GM12878 (cell line): ENCODE measurements around the gene HLTF. TPM values are rescaled to one million over a fixed set of nuclear protein-coding genes. Genes with fewer than 3 reads are reported as not detected.

Experiments
- BCL11A ChIP-seq: IDR thresholded peaks from 2 replicates; pipeline ENCODE4 v1.6.1; 2011; ENCODE audit warnings: low read depth, low read length
- BMI1 ChIP-seq: fragments of 450-650 bp; IDR thresholded peaks from 2 replicates; pipeline ENCODE4 v1.6.1; 2016; ENCODE audit warnings: mild to moderate bottlenecking, moderate library complexity, borderline replicate concordance
- GABPA ChIP-seq: IDR thresholded peaks from 2 replicates; pipeline ENCODE4 v1.6.1; 2014; ENCODE audit warnings: antibody characterized with exemption, low read depth, mild to moderate bottlenecking, inconsistent platforms
- HDAC2 ChIP-seq: fragments of 200-600 bp; sonication (generic); IDR thresholded peaks from 2 replicates; pipeline ENCODE4 v1.6.1; 2017
- IKZF2 ChIP-seq, 2 experiments: fragments of 450-650 bp; IDR thresholded peaks; 2 replicates each; pipeline ENCODE4 v1.6.1; 2017; ENCODE audit warnings: mild to moderate bottlenecking in 2 of 2, moderate library complexity in 2 of 2
- MEF2A ChIP-seq: IDR thresholded peaks from 2 replicates; pipeline ENCODE4 v1.6.1; 2011; ENCODE audit warnings: low read depth, mild to moderate bottlenecking, low read length, moderate library complexity; ENCODE audit not compliant: insufficient read depth
- MYC ChIP-seq: IDR thresholded peaks from 2 replicates; pipeline ENCODE4 v1.6.1; 2011; ENCODE audit warnings: mild to moderate bottlenecking, low read length, moderate library complexity, inconsistent platforms; ENCODE audit not compliant: insufficient read depth, insufficient replicate concordance, insufficient read length, severe bottlenecking
- NFYA ChIP-seq: IDR thresholded peaks from 2 replicates; pipeline ENCODE4 v1.6.1; 2011; ENCODE audit warnings: low read depth, mild to moderate bottlenecking, low read length, improper control_type of control experiment, borderline replicate concordance
- SMAD1 ChIP-seq: fragments of 450-650 bp; IDR thresholded peaks from 2 replicates; pipeline ENCODE4 v1.6.1; 2018; ENCODE audit warnings: mild to moderate bottlenecking, low read depth; ENCODE audit not compliant: partially characterized antibody
- SMARCA5 ChIP-seq: fragments of 450-650 bp; IDR thresholded peaks from 2 replicates; pipeline ENCODE4 v1.6.1; 2017; ENCODE audit warnings: mild to moderate bottlenecking
- TCF3 ChIP-seq: IDR thresholded peaks from 2 replicates; pipeline ENCODE4 v1.6.1; 2012; ENCODE audit warnings: low read depth, mild to moderate bottlenecking, low read length, borderline replicate concordance; ENCODE audit not compliant: insufficient read depth
- TCF7 ChIP-seq: IDR thresholded peaks from 2 replicates; pipeline ENCODE4 v1.6.1; 2014; ENCODE audit warnings: antibody characterized with exemption, borderline replicate concordance
- polyA plus RNA-seq, 11 experiments: library from polyadenylated mRNA; depleted of rRNA in 4 of 11; unstranded in 6 of 11; stranded (reverse) in 5 of 11; fragments of >200 nt; fragmentation: Nextera tagmentation in 4 of 11; fragmentation: Illumina TruSeq in 1 of 11; extraction: Ambion mirVana in 4 of 11; extraction: Trizol in 1 of 11; gene quantifications; 1 replicate in 1 of 11; 2 replicates in 10 of 11; pipeline versions ENCODE4 v1.2.1 to v1.2.3, GENCODE V29; 2011 to 2016; ENCODE audit warnings: inconsistent platforms in 2 of 11, missing spikeins in 2 of 11, low read depth in 1 of 11
- total RNA-seq, 4 experiments: library from RNA; depleted of rRNA in 3 of 4; stranded (reverse); fragments of >200 nt in 3 of 4; fragmentation: Illumina TruSeq in 1 of 4; extraction: Trizol in 1 of 4; gene quantifications; 2 replicates each; pipeline versions ENCODE4 v1.2.1 to v1.2.3, GENCODE V29; 2013 to 2021
- TF ChIP-seq, protein P1 (sequence below): fragments of 450-650 bp; IDR thresholded peaks from 2 replicates; pipeline ENCODE4 v1.6.1; 2017; ENCODE audit warnings: mild to moderate bottlenecking
- TF ChIP-seq, protein P2 (sequence below): fragments of 450-650 bp; IDR thresholded peaks from 2 replicates; pipeline ENCODE4 v1.6.1; 2017; ENCODE audit warnings: mild to moderate bottlenecking, low read depth, inconsistent platforms; ENCODE audit not compliant: poor library complexity, severe bottlenecking
- TF ChIP-seq, protein P3 (sequence below): fragments of 150-350 bp; IDR thresholded peaks from 2 replicates; pipeline ENCODE4 v1.6.1; 2014; ENCODE audit warnings: mild to moderate bottlenecking, low read depth, low read length
- TF ChIP-seq, protein P4 (sequence below): fragments of 450-650 bp; IDR thresholded peaks from 2 replicates; pipeline ENCODE4 v1.6.1; 2017; ENCODE audit warnings: low read depth, mild to moderate bottlenecking, moderate library complexity
- TF ChIP-seq, protein P5 (sequence below): fragments of 450-650 bp; formaldehyde crosslinking; IDR thresholded peaks from 2 replicates; pipeline ENCODE4 v1.4.0; 2022; ENCODE audit warnings: mild to moderate bottlenecking, moderate library complexity

The HLTF gene
- total and polyA plus RNA-seq, 10 of the 15 experiments (the other 5 are each of a cell fraction or from before 2014, with no cell fraction given), result 13.7 to 50.4 (median 31.7) TPM

DNA sequence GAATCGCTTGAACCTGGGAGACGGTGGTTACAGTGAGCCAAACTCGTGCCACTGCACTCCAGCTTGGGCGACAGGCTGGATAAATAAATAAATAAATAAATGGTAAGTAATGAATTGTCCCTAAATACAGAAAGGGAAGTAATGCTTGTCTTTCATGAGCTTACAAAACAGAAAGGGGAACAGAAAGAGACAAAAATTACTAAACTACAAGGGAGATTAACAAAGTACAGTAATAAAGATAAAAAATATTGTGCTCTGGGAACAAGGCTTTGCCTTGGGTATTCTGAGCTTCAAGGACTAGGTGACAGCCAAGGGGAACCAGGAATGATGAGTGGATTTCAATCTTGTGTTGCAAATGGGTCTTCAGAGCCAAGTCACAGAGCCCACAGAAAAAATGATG is 9.2 kb upstream of the HLTF start (continued):
- TF ChIP-seq, protein P1, sequence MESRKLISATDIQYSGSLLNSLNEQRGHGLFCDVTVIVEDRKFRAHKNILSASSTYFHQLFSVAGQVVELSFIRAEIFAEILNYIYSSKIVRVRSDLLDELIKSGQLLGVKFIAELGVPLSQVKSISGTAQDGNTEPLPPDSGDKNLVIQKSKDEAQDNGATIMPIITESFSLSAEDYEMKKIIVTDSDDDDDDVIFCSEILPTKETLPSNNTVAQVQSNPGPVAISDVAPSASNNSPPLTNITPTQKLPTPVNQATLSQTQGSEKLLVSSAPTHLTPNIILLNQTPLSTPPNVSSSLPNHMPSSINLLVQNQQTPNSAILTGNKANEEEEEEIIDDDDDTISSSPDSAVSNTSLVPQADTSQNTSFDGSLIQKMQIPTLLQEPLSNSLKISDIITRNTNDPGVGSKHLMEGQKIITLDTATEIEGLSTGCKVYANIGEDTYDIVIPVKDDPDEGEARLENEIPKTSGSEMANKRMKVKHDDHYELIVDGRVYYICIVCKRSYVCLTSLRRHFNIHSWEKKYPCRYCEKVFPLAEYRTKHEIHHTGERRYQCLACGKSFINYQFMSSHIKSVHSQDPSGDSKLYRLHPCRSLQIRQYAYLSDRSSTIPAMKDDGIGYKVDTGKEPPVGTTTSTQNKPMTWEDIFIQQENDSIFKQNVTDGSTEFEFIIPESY, result no peak
- peak; percentile 55; the same call in 1 of the 2 replicates for TF ChIP-seq MEF2A
- no peak for TF ChIP-seq SMAD1
- TF ChIP-seq GABPA, result no peak
- TF ChIP-seq, protein P2, sequence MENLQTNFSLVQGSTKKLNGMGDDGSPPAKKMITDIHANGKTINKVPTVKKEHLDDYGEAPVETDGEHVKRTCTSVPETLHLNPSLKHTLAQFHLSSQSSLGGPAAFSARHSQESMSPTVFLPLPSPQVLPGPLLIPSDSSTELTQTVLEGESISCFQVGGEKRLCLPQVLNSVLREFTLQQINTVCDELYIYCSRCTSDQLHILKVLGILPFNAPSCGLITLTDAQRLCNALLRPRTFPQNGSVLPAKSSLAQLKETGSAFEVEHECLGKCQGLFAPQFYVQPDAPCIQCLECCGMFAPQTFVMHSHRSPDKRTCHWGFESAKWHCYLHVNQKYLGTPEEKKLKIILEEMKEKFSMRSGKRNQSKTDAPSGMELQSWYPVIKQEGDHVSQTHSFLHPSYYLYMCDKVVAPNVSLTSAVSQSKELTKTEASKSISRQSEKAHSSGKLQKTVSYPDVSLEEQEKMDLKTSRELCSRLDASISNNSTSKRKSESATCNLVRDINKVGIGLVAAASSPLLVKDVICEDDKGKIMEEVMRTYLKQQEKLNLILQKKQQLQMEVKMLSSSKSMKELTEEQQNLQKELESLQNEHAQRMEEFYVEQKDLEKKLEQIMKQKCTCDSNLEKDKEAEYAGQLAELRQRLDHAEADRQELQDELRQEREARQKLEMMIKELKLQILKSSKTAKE, result peak; percentile 43
- peak; percentile 70; the same call in 1 of the 2 replicates for TF ChIP-seq BMI1
- TF ChIP-seq MYC, result no peak
- TF ChIP-seq NFYA, result no peak
- TF ChIP-seq HDAC2, result no peak
- TF ChIP-seq BCL11A, result peak; percentile 77; the same call in 1 of the 2 replicates
- TF ChIP-seq, protein P3, sequence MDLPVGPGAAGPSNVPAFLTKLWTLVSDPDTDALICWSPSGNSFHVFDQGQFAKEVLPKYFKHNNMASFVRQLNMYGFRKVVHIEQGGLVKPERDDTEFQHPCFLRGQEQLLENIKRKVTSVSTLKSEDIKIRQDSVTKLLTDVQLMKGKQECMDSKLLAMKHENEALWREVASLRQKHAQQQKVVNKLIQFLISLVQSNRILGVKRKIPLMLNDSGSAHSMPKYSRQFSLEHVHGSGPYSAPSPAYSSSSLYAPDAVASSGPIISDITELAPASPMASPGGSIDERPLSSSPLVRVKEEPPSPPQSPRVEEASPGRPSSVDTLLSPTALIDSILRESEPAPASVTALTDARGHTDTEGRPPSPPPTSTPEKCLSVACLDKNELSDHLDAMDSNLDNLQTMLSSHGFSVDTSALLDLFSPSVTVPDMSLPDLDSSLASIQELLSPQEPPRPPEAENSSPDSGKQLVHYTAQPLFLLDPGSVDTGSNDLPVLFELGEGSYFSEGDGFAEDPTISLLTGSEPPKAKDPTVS, result no peak
- TF ChIP-seq IKZF2 (IDR thresholded peaks at IDR 0.05), result peak; percentile 92 to 96
- TF ChIP-seq, protein P4, sequence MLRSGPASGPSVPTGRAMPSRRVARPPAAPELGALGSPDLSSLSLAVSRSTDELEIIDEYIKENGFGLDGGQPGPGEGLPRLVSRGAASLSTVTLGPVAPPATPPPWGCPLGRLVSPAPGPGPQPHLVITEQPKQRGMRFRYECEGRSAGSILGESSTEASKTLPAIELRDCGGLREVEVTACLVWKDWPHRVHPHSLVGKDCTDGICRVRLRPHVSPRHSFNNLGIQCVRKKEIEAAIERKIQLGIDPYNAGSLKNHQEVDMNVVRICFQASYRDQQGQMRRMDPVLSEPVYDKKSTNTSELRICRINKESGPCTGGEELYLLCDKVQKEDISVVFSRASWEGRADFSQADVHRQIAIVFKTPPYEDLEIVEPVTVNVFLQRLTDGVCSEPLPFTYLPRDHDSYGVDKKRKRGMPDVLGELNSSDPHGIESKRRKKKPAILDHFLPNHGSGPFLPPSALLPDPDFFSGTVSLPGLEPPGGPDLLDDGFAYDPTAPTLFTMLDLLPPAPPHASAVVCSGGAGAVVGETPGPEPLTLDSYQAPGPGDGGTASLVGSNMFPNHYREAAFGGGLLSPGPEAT, result peak; percentile 83
- no peak for TF ChIP-seq TCF3
- TF ChIP-seq, protein P5, sequence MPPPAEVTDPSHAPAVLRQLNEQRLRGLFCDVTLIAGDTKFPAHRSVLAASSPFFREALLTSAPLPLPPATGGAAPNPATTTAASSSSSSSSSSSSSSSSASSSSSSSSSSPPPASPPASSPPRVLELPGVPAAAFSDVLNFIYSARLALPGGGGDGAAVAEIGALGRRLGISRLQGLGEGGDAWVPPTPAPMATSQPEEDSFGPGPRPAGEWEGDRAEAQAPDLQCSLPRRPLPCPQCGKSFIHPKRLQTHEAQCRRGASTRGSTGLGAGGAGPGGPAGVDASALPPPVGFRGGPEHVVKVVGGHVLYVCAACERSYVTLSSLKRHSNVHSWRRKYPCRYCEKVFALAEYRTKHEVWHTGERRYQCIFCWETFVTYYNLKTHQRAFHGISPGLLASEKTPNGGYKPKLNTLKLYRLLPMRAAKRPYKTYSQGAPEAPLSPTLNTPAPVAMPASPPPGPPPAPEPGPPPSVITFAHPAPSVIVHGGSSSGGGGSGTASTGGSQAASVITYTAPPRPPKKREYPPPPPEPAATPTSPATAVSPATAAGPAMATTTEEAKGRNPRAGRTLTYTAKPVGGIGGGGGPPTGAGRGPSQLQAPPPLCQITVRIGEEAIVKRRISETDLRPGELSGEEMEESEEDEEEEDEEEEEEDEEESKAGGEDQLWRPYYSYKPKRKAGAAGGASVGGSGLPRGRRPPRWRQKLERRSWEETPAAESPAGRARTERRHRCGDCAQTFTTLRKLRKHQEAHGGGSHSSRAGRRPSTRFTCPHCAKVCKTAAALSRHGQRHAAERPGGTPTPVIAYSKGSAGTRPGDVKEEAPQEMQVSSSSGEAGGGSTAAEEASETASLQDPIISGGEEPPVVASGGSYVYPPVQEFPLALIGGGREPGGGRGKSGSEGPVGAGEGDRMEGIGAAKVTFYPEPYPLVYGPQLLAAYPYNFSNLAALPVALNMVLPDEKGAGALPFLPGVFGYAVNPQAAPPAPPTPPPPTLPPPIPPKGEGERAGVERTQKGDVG (CRISPR knock-in tag), result no peak
- no peak for TF ChIP-seq SMARCA5
- TF ChIP-seq TCF7, result no peak
